ENCODE measurements around the gene MYF6. TPM values are rescaled to one million over a fixed set of nuclear protein-coding genes. Genes with fewer than 3 reads are reported as not detected.

The MYF6 gene
- total and polyA plus RNA-seq, 2 experiments from 2014 or later = not detected

DNA sequence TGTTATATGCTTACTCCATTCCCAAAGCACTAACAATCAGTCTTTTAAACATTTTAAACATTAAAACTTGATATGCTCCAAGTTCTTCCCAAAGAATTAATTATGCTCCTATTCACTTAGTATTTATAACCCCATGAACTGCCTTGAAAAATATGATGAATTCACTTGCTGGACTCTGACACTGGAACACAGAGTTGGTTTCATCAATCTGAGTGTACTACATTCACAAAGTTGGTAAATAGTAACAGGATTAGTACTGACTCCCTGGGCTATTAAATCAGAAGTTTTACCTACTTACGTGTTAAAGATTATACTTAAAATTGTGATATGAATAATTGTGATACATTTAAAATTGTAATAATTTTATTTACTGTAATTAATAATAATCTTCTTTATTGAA, 17.3 kb upstream of the MYF6 start:
- DNase-seq (ENCODE audit: low read depth in 1 of 2, low spot score in 1 of 2) = no peak
- Histone ChIP-seq H3K27me3 (no peaks in the 10 kb centered on the region), H3K4me3 (no peak overlapping the region), H3K27ac (no peak overlapping the region), H3K9me3 (ENCODE audit: low read depth) (no peaks in the 10 kb centered on the region), H3K36me3 (no peaks in the 10 kb centered on the region), H3K4me1 (ENCODE audit: low read depth) (no peaks in the 10 kb centered on the region)
- TF ChIP-seq, protein P1, sequence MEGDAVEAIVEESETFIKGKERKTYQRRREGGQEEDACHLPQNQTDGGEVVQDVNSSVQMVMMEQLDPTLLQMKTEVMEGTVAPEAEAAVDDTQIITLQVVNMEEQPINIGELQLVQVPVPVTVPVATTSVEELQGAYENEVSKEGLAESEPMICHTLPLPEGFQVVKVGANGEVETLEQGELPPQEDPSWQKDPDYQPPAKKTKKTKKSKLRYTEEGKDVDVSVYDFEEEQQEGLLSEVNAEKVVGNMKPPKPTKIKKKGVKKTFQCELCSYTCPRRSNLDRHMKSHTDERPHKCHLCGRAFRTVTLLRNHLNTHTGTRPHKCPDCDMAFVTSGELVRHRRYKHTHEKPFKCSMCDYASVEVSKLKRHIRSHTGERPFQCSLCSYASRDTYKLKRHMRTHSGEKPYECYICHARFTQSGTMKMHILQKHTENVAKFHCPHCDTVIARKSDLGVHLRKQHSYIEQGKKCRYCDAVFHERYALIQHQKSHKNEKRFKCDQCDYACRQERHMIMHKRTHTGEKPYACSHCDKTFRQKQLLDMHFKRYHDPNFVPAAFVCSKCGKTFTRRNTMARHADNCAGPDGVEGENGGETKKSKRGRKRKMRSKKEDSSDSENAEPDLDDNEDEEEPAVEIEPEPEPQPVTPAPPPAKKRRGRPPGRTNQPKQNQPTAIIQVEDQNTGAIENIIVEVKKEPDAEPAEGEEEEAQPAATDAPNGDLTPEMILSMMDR (IDR thresholded peaks at IDR 0.05; ENCODE audit: low read depth, low read length) = no peak

GRCh38 chr12:80690513-80690912, 16.9 kb upstream of the MYF6 start:
- Histone ChIP-seq H3K4me1 (ENCODE audit: low read depth) (no peaks in the 10 kb centered on the region), H3K4me3 (no peak overlapping the region), H3K9me3 (ENCODE audit: low read depth) (no peaks in the 10 kb centered on the region), H3K27me3 (no peaks in the 10 kb centered on the region), H3K36me3 (no peaks in the 10 kb centered on the region), H3K27ac (no peak overlapping the region)
- TF ChIP-seq, protein P1 (IDR thresholded peaks at IDR 0.05; ENCODE audit: low read depth, low read length) = no peak
- no peak for DNase-seq (ENCODE audit: low read depth in 1 of 2, low spot score in 1 of 2)

DNA sequence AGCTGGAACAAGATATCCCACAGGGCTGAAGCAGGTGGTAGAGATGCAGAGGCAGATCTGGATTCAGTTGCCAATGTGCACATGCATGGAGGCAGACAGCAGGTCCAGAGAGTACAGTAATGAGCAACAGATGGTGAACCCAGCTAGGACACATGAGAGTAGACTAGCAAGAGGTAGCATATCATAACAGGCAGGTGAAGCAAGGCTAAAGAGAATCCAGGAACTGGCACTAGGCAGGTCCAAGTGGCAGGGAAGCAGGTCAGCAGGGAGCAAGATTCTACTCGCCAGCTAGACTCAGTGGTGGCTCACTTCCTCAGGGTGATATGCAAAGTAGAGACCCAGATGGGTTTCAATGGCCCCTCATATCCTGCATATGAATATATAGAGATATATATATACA, 15.3 kb upstream of the MYF6 start:
- H3K9me3 ChIP-seq (ENCODE audit: low read depth) = no peaks in the 10 kb centered on the region
- TF ChIP-seq, protein P1 (IDR thresholded peaks at IDR 0.05; ENCODE audit: low read depth, low read length) = no peak
- H3K27me3 ChIP-seq = no peaks in the 10 kb centered on the region
- H3K36me3 ChIP-seq = no peaks in the 10 kb centered on the region
- no peak for DNase-seq (ENCODE audit: low read depth in 1 of 2, low spot score in 1 of 2)
- H3K4me3 ChIP-seq = no peak overlapping the region
- no peaks in the 10 kb centered on the region for H3K4me1 ChIP-seq (ENCODE audit: low read depth)
- no peak overlapping the region for H3K27ac ChIP-seq

DNA sequence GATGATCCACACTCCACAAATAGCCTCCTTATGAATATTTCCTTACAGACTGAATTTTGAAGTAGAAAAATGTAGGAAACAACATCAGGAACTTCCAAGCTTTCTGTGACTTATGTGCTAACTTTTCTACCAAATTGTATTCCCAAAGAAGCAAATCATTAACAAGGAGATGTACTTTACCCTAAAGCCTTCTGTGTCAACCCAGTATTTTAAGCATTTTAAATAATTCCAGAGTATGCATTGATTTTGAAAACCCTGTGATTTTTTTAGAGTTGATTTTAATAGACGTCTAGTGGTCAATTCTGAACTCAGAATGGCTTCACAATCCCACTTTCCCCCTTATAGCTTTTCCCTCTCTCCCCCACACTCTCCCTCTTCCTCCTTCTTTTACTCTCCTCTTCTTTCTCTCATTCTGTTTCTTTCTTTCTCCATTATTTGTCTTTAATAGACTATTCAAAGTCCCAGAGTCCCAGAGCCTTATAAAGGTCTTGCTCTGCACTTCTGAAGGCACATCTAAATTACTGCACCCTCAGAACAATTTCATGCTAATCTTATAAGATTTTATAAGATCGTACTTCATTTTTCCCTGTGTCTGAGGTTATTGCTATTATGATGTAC, 10.1 kb upstream of the MYF6 start:
- Histone ChIP-seq H3K27ac (no peak overlapping the region), H3K36me3 (no peaks in the 10 kb centered on the region), H3K4me1 (ENCODE audit: low read depth) (no peaks in the 10 kb centered on the region), H3K4me3 (no peak overlapping the region), H3K27me3 (peaks cover 8% of the 10 kb centered on the region), H3K9me3 (ENCODE audit: low read depth) (no peaks in the 10 kb centered on the region)
- no peak for DNase-seq (ENCODE audit: low read depth in 1 of 2, low spot score in 1 of 2)
- TF ChIP-seq, protein P1 (IDR thresholded peaks at IDR 0.05; ENCODE audit: low read depth, low read length) = no peak

DNA sequence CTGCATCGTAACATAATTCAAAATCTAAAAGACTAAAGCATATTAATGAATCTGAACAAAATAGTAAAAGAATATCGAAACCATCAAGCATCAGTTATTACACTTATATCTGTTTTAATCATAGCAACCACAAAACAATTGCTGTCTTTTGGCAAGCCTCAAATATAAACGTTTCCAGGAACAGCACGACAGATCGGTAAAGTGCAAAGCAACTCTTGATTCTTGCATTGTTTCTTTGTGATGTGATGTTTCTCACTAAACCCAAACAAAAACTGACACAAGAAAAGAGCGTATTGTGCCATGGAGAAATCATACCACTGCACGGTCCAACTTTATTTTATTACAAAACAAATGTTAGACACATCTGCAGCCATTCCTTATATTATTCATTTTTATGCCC, 9.2 kb upstream of the MYF6 start:
- TF ChIP-seq, protein P1 (IDR thresholded peaks at IDR 0.05; ENCODE audit: low read depth, low read length) = no peak
- Histone ChIP-seq H3K36me3 (no peaks in the 10 kb centered on the region), H3K4me3 (no peak overlapping the region), H3K9me3 (ENCODE audit: low read depth) (no peaks in the 10 kb centered on the region), H3K27ac (no peak overlapping the region), H3K27me3 (peaks cover 8% of the 10 kb centered on the region), H3K4me1 (ENCODE audit: low read depth) (peaks cover 8% of the 10 kb centered on the region)
- DNase-seq (ENCODE audit: low read depth in 1 of 2, low spot score in 1 of 2) = no peak
